Superior temporal gyrus (tissue), 1 donor: ENCODE data around the gene SGIP1.
"Not testable (repeated sequence)": the region's sequence is repeated elsewhere in the genome, so short reads cannot be mapped to it uniquely, and the experiment has no call there.

ENCODE experiments used
- DNase-seq: peaks from one replicate; pipeline ENCODE4 v3.0.0-alpha.2; 2016; ENCODE audit errors: extremely low spot score

Gene SGIP1

DNA sequence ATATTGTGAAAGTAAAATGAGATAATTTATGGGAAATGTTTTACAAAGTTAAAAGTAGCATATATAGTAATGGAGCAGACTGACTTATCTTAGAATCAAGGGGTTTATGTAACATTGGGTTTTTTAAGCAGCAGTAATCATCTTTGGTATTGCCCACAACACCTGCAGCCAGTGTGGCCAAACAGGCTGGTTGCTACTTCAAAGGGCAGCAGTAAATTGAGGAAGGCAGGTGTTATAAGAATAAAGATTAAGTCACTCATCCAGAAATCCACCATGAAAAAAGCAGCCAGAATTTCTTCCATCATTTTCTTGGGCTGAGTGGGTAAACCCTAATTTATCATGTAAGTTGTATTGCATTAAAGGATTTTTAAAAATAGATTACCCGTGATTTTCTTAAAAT, 235.0 kb downstream of the SGIP1 start:
- DNase-seq = no peak

- no peak for DNase-seq
Observed at GRCh38 chr1:66769512-66770229, 235.7 kb downstream of the SGIP1 start.

- DNase-seq = no peak
Observed at GRCh38 chr1:66770240-66770639, 236.3 kb downstream of the SGIP1 start.

DNA sequence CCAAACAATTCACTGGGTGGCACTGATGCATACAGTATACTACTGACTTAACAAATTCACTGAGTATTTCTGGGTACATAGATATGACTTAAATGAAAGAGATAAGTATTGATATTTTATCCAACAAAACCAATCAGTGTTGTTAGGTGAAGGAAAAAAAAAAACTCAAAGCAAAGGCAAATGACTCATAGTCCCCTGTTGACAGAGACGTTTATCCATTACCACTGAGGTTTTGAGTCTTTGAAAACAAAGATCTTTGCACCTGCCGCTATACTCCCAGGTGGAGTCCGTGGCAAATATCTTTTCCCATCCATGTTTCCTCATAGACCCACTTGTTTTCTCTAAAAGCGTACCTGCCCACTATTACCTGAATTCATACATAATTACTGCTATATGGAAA, 236.7 kb downstream of the SGIP1 start:
- no peak for DNase-seq

GRCh38 chr1:66773227-66773626, 239.3 kb downstream of the SGIP1 start:
- no peak for DNase-seq

GRCh38 chr1:66774438-66774837, 240.5 kb downstream of the SGIP1 start:
- no peak for DNase-seq

- no peak for DNase-seq
Observed at GRCh38 chr1:66775646-66776045, 241.7 kb downstream of the SGIP1 start.

DNA sequence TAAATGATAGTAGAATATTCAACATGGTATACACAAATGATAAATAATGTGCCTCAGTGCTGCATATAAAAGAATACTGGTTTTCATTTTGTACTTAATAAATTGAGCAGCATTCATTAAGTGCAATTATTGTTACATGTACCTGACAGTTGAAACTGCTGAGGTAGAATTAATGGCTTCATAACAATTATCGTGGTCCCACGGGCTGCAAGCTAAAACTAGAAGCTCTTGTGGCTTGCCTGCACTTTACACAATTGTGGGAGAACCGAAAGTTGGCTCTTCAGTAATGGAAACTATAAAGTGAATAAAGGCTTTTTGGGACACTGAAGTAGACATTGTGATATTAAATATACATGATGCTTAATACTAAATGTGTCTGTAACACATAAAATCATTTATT, 243.9 kb downstream of the SGIP1 start:
- DNase-seq = no peak

- DNase-seq = no peak
Observed at GRCh38 chr1:66778266-66778665, 244.3 kb downstream of the SGIP1 start.

GRCh38 chr1:66778969-66779368, 245.0 kb downstream of the SGIP1 start:
- DNase-seq = no peak

- DNase-seq = no peak
Observed at GRCh38 chr1:66779475-66780078, 245.6 kb downstream of the SGIP1 start.

DNA sequence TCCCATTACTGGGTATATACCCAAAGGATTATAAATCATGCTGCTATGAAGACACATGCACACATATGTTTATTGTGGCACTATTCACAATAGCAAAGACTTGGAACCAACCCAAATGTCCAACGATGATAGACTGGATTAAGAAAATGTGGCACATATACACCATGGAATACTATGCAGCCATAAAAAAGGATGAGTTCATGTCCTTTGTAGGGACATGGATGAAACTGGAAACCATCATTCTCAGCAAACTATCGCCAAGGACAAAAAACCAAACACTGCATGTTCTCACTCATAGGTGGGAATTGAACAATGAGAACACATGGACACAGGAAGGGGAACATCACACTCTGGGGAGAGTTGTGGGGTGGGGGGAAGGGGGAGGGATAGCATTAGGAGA, 251.8 kb downstream of the SGIP1 start:
- not testable (repeated sequence) for DNase-seq

DNA sequence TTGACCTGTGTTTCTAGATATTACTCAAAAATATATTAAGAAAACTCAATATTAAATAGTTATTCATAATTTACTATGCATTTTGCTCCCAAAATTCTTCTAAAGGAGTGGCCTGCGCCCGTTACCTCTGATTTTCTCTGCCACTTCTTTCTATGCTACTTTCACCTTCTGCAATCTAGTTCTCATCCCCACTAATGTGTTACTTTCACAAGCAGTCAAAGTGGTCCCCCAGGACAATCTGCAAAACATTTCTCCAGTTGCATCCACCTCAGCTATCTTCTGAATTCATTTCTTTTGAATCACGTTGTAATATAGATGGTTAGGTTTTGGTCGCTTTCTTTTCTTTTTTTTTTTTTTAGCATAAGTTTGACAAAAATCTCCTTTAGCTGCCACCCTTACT, 253.7 kb downstream of the SGIP1 start:
- no peak for DNase-seq

DNA sequence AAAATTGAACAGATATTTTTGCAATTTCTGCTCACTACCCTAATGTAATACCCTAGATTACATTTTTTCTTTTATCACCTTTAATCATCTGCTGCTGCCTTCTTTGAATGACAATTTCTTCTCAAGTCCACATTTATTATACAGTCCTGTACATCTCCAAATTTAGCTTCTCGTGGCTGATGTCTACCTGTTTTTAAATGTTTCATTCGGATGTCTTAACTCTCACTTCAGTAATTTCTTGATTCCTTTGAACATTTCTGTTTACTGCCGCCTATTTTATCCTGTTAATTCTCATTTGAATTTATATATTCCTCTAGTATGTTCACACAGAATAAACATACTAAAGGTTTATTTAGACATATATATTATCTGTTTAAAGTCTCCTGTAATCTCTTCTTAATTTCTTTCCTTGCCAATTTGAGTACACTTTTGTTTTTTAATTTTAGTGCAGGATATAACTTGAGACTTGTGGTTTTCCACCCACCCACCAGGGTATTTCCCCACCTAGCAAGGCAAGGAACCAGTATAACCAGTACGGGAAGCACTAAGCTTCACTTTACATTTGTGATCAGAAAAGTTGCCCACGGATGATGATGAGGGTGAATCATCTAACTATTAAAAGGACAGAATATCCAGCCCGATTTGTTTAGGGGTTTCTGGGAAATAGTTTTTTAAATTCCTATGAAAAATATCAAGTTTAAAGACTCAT, 254.4 kb downstream of the SGIP1 start:
- DNase-seq = no peak

DNA sequence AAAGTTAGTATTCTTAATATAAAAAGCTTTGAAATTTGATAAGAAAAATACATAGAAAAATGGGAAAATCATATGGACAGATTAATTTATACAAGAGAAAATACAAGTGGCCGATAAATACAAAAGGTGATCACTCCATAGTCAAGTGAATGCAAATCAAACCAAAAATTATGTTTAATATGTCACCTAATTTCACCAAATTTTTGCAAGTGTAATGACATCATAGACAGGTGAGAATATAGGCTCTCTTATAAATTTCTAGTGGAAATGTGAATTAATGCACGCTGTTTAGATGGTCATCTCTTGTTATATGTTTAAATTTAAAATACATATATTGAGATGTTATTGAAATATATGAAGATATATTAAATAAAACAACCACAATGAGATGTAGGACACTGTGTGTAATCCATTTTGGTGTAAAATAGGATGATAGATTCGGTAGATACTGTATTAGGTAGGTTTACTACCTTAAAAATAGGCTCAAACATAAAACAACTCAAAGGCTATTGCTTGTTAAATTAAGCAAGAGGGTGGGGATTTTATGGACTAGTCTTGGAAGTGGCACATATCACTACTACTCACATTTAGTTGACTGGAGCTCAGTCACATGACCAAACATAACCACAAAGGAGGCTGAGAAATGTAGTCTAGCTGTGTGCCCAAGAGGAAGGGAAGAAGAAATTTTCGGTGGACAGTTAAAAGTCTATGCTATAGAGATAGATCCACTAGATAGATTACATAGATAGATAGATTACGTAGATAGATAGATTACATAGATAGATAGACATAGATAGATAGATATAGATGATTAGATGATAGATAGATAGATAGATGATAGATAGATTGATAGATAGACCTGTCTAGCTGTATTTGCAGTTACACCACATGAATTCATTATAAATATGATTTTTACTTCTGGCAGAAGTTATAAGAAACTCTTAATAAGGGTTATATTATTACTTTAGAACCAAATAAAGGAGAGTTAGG, 258.0 kb downstream of the SGIP1 start:
- DNase-seq = no peak

DNA sequence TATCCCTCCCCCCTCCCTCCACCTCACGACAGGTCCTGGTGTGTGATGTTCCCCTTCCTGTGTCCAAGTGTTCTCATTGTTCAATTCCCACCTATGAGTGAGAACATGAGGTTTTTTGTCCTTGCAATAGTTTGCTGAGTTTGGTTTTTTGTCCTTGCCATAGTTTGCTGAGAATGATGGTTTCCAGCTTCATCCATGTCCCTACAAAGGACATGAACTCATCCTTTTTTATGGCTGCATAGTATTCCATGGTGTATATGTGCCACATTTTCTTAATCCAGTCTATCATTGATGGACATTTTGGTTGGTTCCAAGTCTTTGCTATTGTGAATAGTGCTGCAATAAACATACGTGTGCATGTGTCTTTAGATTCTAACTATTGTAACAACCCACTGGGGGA, 261.9 kb downstream of the SGIP1 start:
- DNase-seq = not testable (repeated sequence)
